Vagina (tissue), 2 donors: ENCODE data around the gene TGFBR3L. TPM values are rescaled to one million over a fixed set of nuclear protein-coding genes. Genes with fewer than 3 reads are reported as not detected.
A peak's percentile ranks its signal among the peaks of the same experiment; 100 is the strongest.

ENCODE experiments used
- DNase-seq, 2 donors: peaks; one replicate each; pipeline ENCODE4 v3.0.0-alpha.2; 2017; ENCODE audit errors: extremely low spot score in 2 of 2
- H3K27ac ChIP-seq: fragments of 200-600 bp; sonication (generic); one replicate; pipeline ENCODE4 v1.5.1; 2019
- H3K27me3 ChIP-seq: fragments of 200-600 bp; sonication (generic); one replicate; pipeline ENCODE4 v1.5.1; 2019
- H3K36me3 ChIP-seq, 2 donors: fragments of 200-600 bp; sonication (generic); one replicate each; pipeline ENCODE4 v1.5.1; 2017 to 2019
- H3K4me1 ChIP-seq: fragments of 200-600 bp; sonication (generic); one replicate; pipeline ENCODE4 v1.5.1; 2019
- H3K4me3 ChIP-seq, 2 donors: fragments of 200-600 bp; sonication (generic); 1 replicate in 1 of 2; 2 replicates in 1 of 2; pipeline ENCODE4 v1.5.1; 2016 to 2019
- H3K9me3 ChIP-seq: fragments of 200-600 bp; sonication (generic); one replicate; pipeline ENCODE4 v1.5.1; 2019
- CTCF ChIP-seq, 3 experiments: fragments of 450-650 bp in 2 of 3; fragments of 200-600 bp in 1 of 3; sonication (generic) in 1 of 3; IDR thresholded peaks; one replicate each; pipeline ENCODE4 v1.5.1; 2017 to 2019; ENCODE audit warnings: antibody characterized with exemption in 3 of 3, mild to moderate bottlenecking in 2 of 3, moderate library complexity in 2 of 3
- POLR2A ChIP-seq, 2 donors: fragments of 450-650 bp; IDR thresholded peaks; one replicate each; pipeline ENCODE4 v1.6.1; 2017; ENCODE audit warnings: antibody characterized with exemption in 2 of 2, mild to moderate bottlenecking in 2 of 2, moderate library complexity in 2 of 2
- POLR2AphosphoS5 ChIP-seq, 2 donors: sonication (generic); formaldehyde crosslinking; IDR thresholded peaks; one replicate each; pipeline ENCODE4 v1.9.0; 2017; ENCODE audit warnings: antibody characterized with exemption in 2 of 2, mild to moderate bottlenecking in 2 of 2, low read depth in 1 of 2; ENCODE audit not compliant: insufficient read depth in 1 of 2
- intact Hi-C: fragments of 100-400 bp; cut with DNase I; formaldehyde crosslinking; loops from one replicate; pipeline ENCODE4 v1.15.1; 2023
- total RNA-seq: library from RNA; depleted of rRNA; stranded (reverse); fragments of >200 nt; gene quantifications from one replicate; pipeline ENCODE4 v1.2.3, GENCODE V29; 2016

TGFBR3L gene
- total RNA-seq, 1 donor from 2014 or later, result 1.5 TPM

- H3K27ac ChIP-seq, result no peak overlapping the region
- H3K9me3 ChIP-seq, result no peaks in the 10 kb centered on the region
- DNase-seq, result no peak
- H3K4me3 ChIP-seq, result no peak overlapping the region
- TF ChIP-seq CTCF (IDR thresholded peaks at IDR 0.05), result no peak
- TF ChIP-seq POLR2A (IDR thresholded peaks at IDR 0.05), result no peak
- TF ChIP-seq POLR2AphosphoS5 (IDR thresholded peaks at IDR 0.05; ENCODE audit: insufficient read depth in 1 of 2, low read depth in 1 of 2), result no peak
- no peaks in the 10 kb centered on the region for H3K27me3 ChIP-seq
- H3K36me3 ChIP-seq, result no peaks in the 10 kb centered on the region
- peaks cover 15% of the 10 kb centered on the region for H3K4me1 ChIP-seq
- intact Hi-C loops, result no loop called here
These were observed 19.1 kb upstream of the TGFBR3L start for GRCh38 chr19:7895565-7895964.

GRCh38 chr19:7897292-7897691 is 17.3 kb upstream of the TGFBR3L start:
- intact Hi-C loops, result no loop called here

GRCh38 chr19:7898967-7899366 is 15.7 kb upstream of the TGFBR3L start:
- Histone ChIP-seq H3K36me3 (no peaks in the 10 kb centered on the region), H3K4me3 (no peak overlapping the region), H3K4me1 (peaks cover 30% of the 10 kb centered on the region), H3K27ac (no peak overlapping the region), H3K27me3 (no peaks in the 10 kb centered on the region), H3K9me3 (no peaks in the 10 kb centered on the region)
- TF ChIP-seq CTCF (IDR thresholded peaks at IDR 0.05) (no peak), POLR2AphosphoS5 (IDR thresholded peaks at IDR 0.05; ENCODE audit: insufficient read depth in 1 of 2, low read depth in 1 of 2) (no peak), POLR2A (IDR thresholded peaks at IDR 0.05) (no peak)
- intact Hi-C loops, result no loop called here
- no peak for DNase-seq

More at GRCh38 chr19:7897292-7897691, 17.3 kb upstream of the TGFBR3L start:
- no peak for TF ChIP-seq POLR2A (IDR thresholded peaks at IDR 0.05)
- no peak for TF ChIP-seq POLR2AphosphoS5 (IDR thresholded peaks at IDR 0.05; ENCODE audit: insufficient read depth in 1 of 2, low read depth in 1 of 2)
- TF ChIP-seq CTCF (IDR thresholded peaks at IDR 0.05), result no peak
- no peak overlapping the region for H3K4me3 ChIP-seq
- no peaks in the 10 kb centered on the region for H3K36me3 ChIP-seq
- DNase-seq, result no peak
- peaks cover 21% of the 10 kb centered on the region for H3K4me1 ChIP-seq
- no peaks in the 10 kb centered on the region for H3K27me3 ChIP-seq
- H3K27ac ChIP-seq, result no peak overlapping the region
- no peaks in the 10 kb centered on the region for H3K9me3 ChIP-seq

- no peaks in the 10 kb centered on the region for H3K9me3 ChIP-seq
- H3K27ac ChIP-seq, result peak overlapping the region; percentile 88
- TF ChIP-seq POLR2A (IDR thresholded peaks at IDR 0.05) (no peak), CTCF (IDR thresholded peaks at IDR 0.05) (no peak), POLR2AphosphoS5 (IDR thresholded peaks at IDR 0.05; ENCODE audit: insufficient read depth in 1 of 2, low read depth in 1 of 2) (no peak)
- H3K4me1 ChIP-seq, result peaks cover 33% of the 10 kb centered on the region
- H3K27me3 ChIP-seq, result no peaks in the 10 kb centered on the region
- intact Hi-C loops, result no loop called here
- no peak for DNase-seq
- no peak overlapping the region for H3K4me3 ChIP-seq
- no peaks in the 10 kb centered on the region for H3K36me3 ChIP-seq
These were observed 14.8 kb upstream of the TGFBR3L start for GRCh38 chr19:7899751-7900378.

GRCh38 chr19:7900401-7900870 is 14.2 kb upstream of the TGFBR3L start:
- no peak for DNase-seq
- Histone ChIP-seq H3K9me3 (no peaks in the 10 kb centered on the region), H3K36me3 (no peaks in the 10 kb centered on the region), H3K4me1 (peaks cover 39% of the 10 kb centered on the region), H3K27me3 (no peaks in the 10 kb centered on the region), H3K4me3 (no peak overlapping the region), H3K27ac (peak overlapping the region; percentile 88)
- intact Hi-C loops, result no loop called here
- no peak for TF ChIP-seq CTCF (IDR thresholded peaks at IDR 0.05)
- peak in 1 of 2 donors; percentile 19 for TF ChIP-seq POLR2AphosphoS5 (IDR thresholded peaks at IDR 0.05; ENCODE audit: insufficient read depth in 1 of 2, low read depth in 1 of 2)
